ENCODE data around the gene UBQLN4. TPM values are rescaled to one million over a fixed set of nuclear protein-coding genes. Genes with fewer than 3 reads are reported as not detected.

The UBQLN4 gene
- polyA plus RNA-seq, 3 donors, result 2.3 to 15.9 (median 2.9) TPM

GRCh38 chr1:156065212-156065611 is 11.6 kb upstream of the UBQLN4 start:
- H3K4me2 ChIP-seq (replicated peaks; ENCODE audit: extremely low read depth, low read length, poor library complexity, severe bottlenecking), result no peak overlapping the region
- no peak overlapping the region for H3K27ac Mint-ChIP-seq
- no peak for TF ChIP-seq CTCF (IDR thresholded peaks at IDR 0.05)

GRCh38 chr1:156064615-156065014 is 11.0 kb upstream of the UBQLN4 start:
- H3K27me3 Mint-ChIP-seq (ENCODE audit: low read depth in 3 of 3), result peaks cover 3 to 7% (median 4%) of the 10 kb centered on the region in 3 donors
- H3K4me3 Mint-ChIP-seq, result no peak overlapping the region
- Histone ChIP-seq H3K4me1 (ENCODE audit: control insufficient read depth in 1 of 2, insufficient read depth in 2 of 2, low read length in 2 of 2) (no peaks in the 10 kb centered on the region), H3K4me2 (replicated peaks; ENCODE audit: extremely low read depth, low read length, poor library complexity, severe bottlenecking) (no peak overlapping the region), H3K9me3 (replicated peaks in 1 of 2; ENCODE audit: control insufficient read depth in 1 of 2, insufficient read depth in 1 of 2, low read length in 2 of 2) (no peaks in the 10 kb centered on the region), H3K27me3 (ENCODE audit: control insufficient read depth in 2 of 2, insufficient read depth in 2 of 2, low read length in 2 of 2) (no peaks in the 10 kb centered on the region), H3K36me3 (replicated peaks in 1 of 2; ENCODE audit: control insufficient read depth in 1 of 2, insufficient read depth in 2 of 2, low read length in 2 of 2) (no peaks in the 10 kb centered on the region), H2AFZ (ENCODE audit: insufficient read depth, low read depth, low read length, poor library complexity, severe bottlenecking) (no peak overlapping the region), H4K20me1 (ENCODE audit: insufficient read depth, low read length) (no peaks in the 10 kb centered on the region), H3K79me2 (ENCODE audit: insufficient read depth, low read length) (no peaks in the 10 kb centered on the region), H3K9ac (ENCODE audit: insufficient read depth, low read length, poor library complexity, severe bottlenecking) (no peak overlapping the region), H3K4me3 (replicated peaks in 1 of 3; ENCODE audit: low read depth in 2 of 3, low read length in 3 of 3) (no peak overlapping the region), H3K27ac (ENCODE audit: low read depth in 1 of 2, low read length in 2 of 2) (no peak overlapping the region)
- no peak for DNase-seq
- no peak overlapping the region for H3K27ac Mint-ChIP-seq
- H3K9me3 Mint-ChIP-seq, result no peaks in the 10 kb centered on the region
- peaks cover 4% of the 10 kb centered on the region for H3K4me1 Mint-ChIP-seq
- no peaks in the 10 kb centered on the region for H3K36me3 Mint-ChIP-seq
- intact Hi-C loops (cut with micrococcal nuclease), result loop anchor here (5.0 to 10.0 kb wide), 2 partner anchors 60 to 132 kb away; partner anchors contain the start of gene KHDC4 (in 1 of the 2)
- TF ChIP-seq CTCF (IDR thresholded peaks at IDR 0.05), result no peak
- WGBS (ENCODE audit: insufficient coverage), result no CpG with 5 or more reads among the region's 2 CpGs

More at GRCh38 chr1:156065212-156065611, 11.6 kb upstream of the UBQLN4 start:
- H2AFZ ChIP-seq (ENCODE audit: insufficient read depth, low read depth, low read length, poor library complexity, severe bottlenecking), result no peak overlapping the region
- no peak for DNase-seq
- no peaks in the 10 kb centered on the region for H4K20me1 ChIP-seq (ENCODE audit: insufficient read depth, low read length)
- H3K36me3 Mint-ChIP-seq, result no peaks in the 10 kb centered on the region
- no peaks in the 10 kb centered on the region for H3K36me3 ChIP-seq (replicated peaks in 1 of 2; ENCODE audit: control insufficient read depth in 1 of 2, insufficient read depth in 2 of 2, low read length in 2 of 2)
- intact Hi-C loops (cut with micrococcal nuclease), result loop anchor here (5.0 to 10.0 kb wide), 2 partner anchors 60 to 133 kb away; partner anchors contain the start of gene KHDC4 (in 1 of the 2)
- no peaks in the 10 kb centered on the region for H3K27me3 ChIP-seq (ENCODE audit: control insufficient read depth in 2 of 2, insufficient read depth in 2 of 2, low read length in 2 of 2)
- H3K4me1 ChIP-seq (ENCODE audit: control insufficient read depth in 1 of 2, insufficient read depth in 2 of 2, low read length in 2 of 2), result no peaks in the 10 kb centered on the region
- H3K9me3 ChIP-seq (replicated peaks in 1 of 2; ENCODE audit: control insufficient read depth in 1 of 2, insufficient read depth in 1 of 2, low read length in 2 of 2), result no peaks in the 10 kb centered on the region
- H3K9me3 Mint-ChIP-seq, result no peaks in the 10 kb centered on the region
- H3K27me3 Mint-ChIP-seq (ENCODE audit: low read depth in 3 of 3), result peaks cover 3 to 7% (median 6%) of the 10 kb centered on the region in 3 donors
- H3K4me1 Mint-ChIP-seq, result peaks cover 4% of the 10 kb centered on the region
- no peak overlapping the region for H3K4me3 ChIP-seq (replicated peaks in 1 of 3; ENCODE audit: low read depth in 2 of 3, low read length in 3 of 3)
- no peaks in the 10 kb centered on the region for H3K79me2 ChIP-seq (ENCODE audit: insufficient read depth, low read length)
- no peak overlapping the region for H3K4me3 Mint-ChIP-seq
- no peak overlapping the region for H3K9ac ChIP-seq (ENCODE audit: insufficient read depth, low read length, poor library complexity, severe bottlenecking)
- no peak overlapping the region for H3K27ac ChIP-seq (ENCODE audit: low read depth in 1 of 2, low read length in 2 of 2)
- WGBS (ENCODE audit: insufficient coverage), result 100% methylated on average over 3 of the region's 3 CpGs
